ENCODE measurements around the gene CRTC1.
A peak's percentile ranks its signal among the peaks of the same experiment; 100 is the strongest.
"Not testable (repeated sequence)": the region's sequence is repeated elsewhere in the genome, so short reads cannot be mapped to it uniquely, and the experiment has no call there.

CRTC1 gene

GRCh38 chr19:18730885-18731513 is 47.5 kb downstream of the CRTC1 start:
- no peak for DNase-seq (ENCODE audit: low spot score)

GRCh38 chr19:18731562-18732008 is 48.1 kb downstream of the CRTC1 start:
- DNase-seq (ENCODE audit: low spot score): no peak

GRCh38 chr19:18733196-18733647 is 49.7 kb downstream of the CRTC1 start:
- no peak for DNase-seq (ENCODE audit: low spot score)

GRCh38 chr19:18733762-18734332 is 50.4 kb downstream of the CRTC1 start:
- DNase-seq (ENCODE audit: low spot score): not testable (repeated sequence)

- DNase-seq (ENCODE audit: low spot score): no peak
These were observed 51.8 kb downstream of the CRTC1 start for GRCh38 chr19:18735324-18735723.

GRCh38 chr19:18735752-18736151 is 52.3 kb downstream of the CRTC1 start:
- no peak for DNase-seq (ENCODE audit: low spot score)

- DNase-seq (ENCODE audit: low spot score): no peak
These were observed 53.2 kb downstream of the CRTC1 start for GRCh38 chr19:18736415-18737336.

- no peak for DNase-seq (ENCODE audit: low spot score)
These were observed 54.0 kb downstream of the CRTC1 start for GRCh38 chr19:18737337-18737953.

GRCh38 chr19:18737954-18738351 is 54.5 kb downstream of the CRTC1 start:
- DNase-seq (ENCODE audit: low spot score): no peak

- no peak for DNase-seq (ENCODE audit: low spot score)
These were observed 55.6 kb downstream of the CRTC1 start for GRCh38 chr19:18738961-18739690.

GRCh38 chr19:18741124-18742121 is 57.9 kb downstream of the CRTC1 start:
- DNase-seq (ENCODE audit: low spot score): peak; percentile 61

- no peak for DNase-seq (ENCODE audit: low spot score)
These were observed 58.8 kb downstream of the CRTC1 start for GRCh38 chr19:18742324-18742723.

- no peak for DNase-seq (ENCODE audit: low spot score)
These were observed 59.6 kb downstream of the CRTC1 start for GRCh38 chr19:18742838-18743783.

GRCh38 chr19:18743784-18744418 is 60.4 kb downstream of the CRTC1 start:
- DNase-seq (ENCODE audit: low spot score): no peak

- no peak for DNase-seq (ENCODE audit: low spot score)
These were observed 61.7 kb downstream of the CRTC1 start for GRCh38 chr19:18745012-18745735.

GRCh38 chr19:18745931-18746330 is 62.5 kb downstream of the CRTC1 start:
- no peak for DNase-seq (ENCODE audit: low spot score)

GRCh38 chr19:18746401-18747325 is 63.2 kb downstream of the CRTC1 start:
- no peak for DNase-seq (ENCODE audit: low spot score)
